Neuronal stem cell (in vitro differentiated cells): ENCODE results near the gene AFG1L.

ENCODE experiments used
- DNase-seq: peaks from one replicate; pipeline ENCODE4 v3.0.0-alpha.2; 2013; ENCODE audit warnings: low spot score
- H2AFZ ChIP-seq: one replicate; pipeline ENCODE4 v1.6.1; 2013; ENCODE audit warnings: mild to moderate bottlenecking, low read length, inconsistent platforms
- H2AK5ac ChIP-seq: 2 replicates; pipeline ENCODE4 v1.6.1; 2013; ENCODE audit warnings: low read depth, mild to moderate bottlenecking, inconsistent platforms, low read length, moderate library complexity, mixed read lengths
- H2BK120ac ChIP-seq: 2 replicates; pipeline ENCODE4 v1.6.1; 2013; ENCODE audit warnings: low read depth, mild to moderate bottlenecking, inconsistent platforms, low read length, moderate library complexity, mixed read lengths
- H2BK12ac ChIP-seq: one replicate; pipeline ENCODE4 v1.6.1; 2013; ENCODE audit warnings: low read length, inconsistent platforms
- H2BK15ac ChIP-seq: 2 replicates; pipeline ENCODE4 v1.6.1; 2013; ENCODE audit warnings: mild to moderate bottlenecking, low read length, inconsistent platforms, mixed read lengths
- H2BK5ac ChIP-seq: one replicate; pipeline ENCODE4 v1.6.1; 2013; ENCODE audit warnings: inconsistent platforms, mild to moderate bottlenecking, low read length, moderate library complexity
- H3K14ac ChIP-seq: one replicate; pipeline ENCODE4 v1.6.1; 2013; ENCODE audit warnings: low read length, inconsistent platforms
- H3K18ac ChIP-seq: 2 replicates; pipeline ENCODE4 v1.6.1; 2013; ENCODE audit warnings: low read length, inconsistent platforms
- H3K23ac ChIP-seq: 2 replicates; pipeline ENCODE4 v1.6.1; 2013; ENCODE audit warnings: low read depth, mild to moderate bottlenecking, mixed read lengths, low read length, inconsistent platforms; ENCODE audit not compliant: poor library complexity
- H3K27ac ChIP-seq: replicated peaks from 3 replicates; pipeline ENCODE4 v1.5.1; 2013; ENCODE audit warnings: low read length, inconsistent platforms
- H3K27me3 ChIP-seq, 3 experiments: 2 replicates each; pipeline ENCODE4 v1.6.1; 2013; ENCODE audit warnings: low read length in 3 of 3, mild to moderate bottlenecking in 2 of 3, inconsistent platforms in 1 of 3, low read depth in 1 of 3, mixed read lengths in 1 of 3, moderate library complexity in 1 of 3; ENCODE audit not compliant: control insufficient read depth in 3 of 3, insufficient read depth in 3 of 3
- H3K36me3 ChIP-seq, 2 donors: replicated peaks in 1 of 2; 2 replicates each; pipeline ENCODE4 v1.6.1; 2013; ENCODE audit warnings: low read length in 2 of 2; ENCODE audit not compliant: control insufficient read depth in 2 of 2, insufficient read depth in 2 of 2
- H3K4ac ChIP-seq: 2 replicates; pipeline ENCODE4 v1.6.1; 2013; ENCODE audit warnings: inconsistent platforms, mild to moderate bottlenecking, low read length, moderate library complexity
- H3K4me1 ChIP-seq, 2 donors: 1 replicate in 1 of 2; 2 replicates in 1 of 2; pipeline ENCODE4 v1.6.1; 2013; ENCODE audit warnings: low read length in 2 of 2, low read depth in 1 of 2; ENCODE audit not compliant: control insufficient read depth in 2 of 2, insufficient read depth in 1 of 2
- H3K4me2 ChIP-seq: one replicate; pipeline ENCODE4 v1.6.1; 2013; ENCODE audit warnings: mild to moderate bottlenecking, low read length, inconsistent platforms; ENCODE audit not compliant: insufficient read depth, poor library complexity, severe bottlenecking
- H3K4me3 ChIP-seq, 2 donors: 2 replicates each; pipeline ENCODE4 v1.5.1; 2013; ENCODE audit warnings: low read length in 2 of 2, mild to moderate bottlenecking in 2 of 2, inconsistent platforms in 1 of 2, moderate library complexity in 1 of 2
- H3K79me1 ChIP-seq: one replicate; pipeline ENCODE4 v1.6.1; 2013; ENCODE audit warnings: low read depth, mild to moderate bottlenecking, inconsistent platforms, low read length, moderate library complexity
- H3K9ac ChIP-seq: one replicate; pipeline ENCODE4 v1.6.1; 2013; ENCODE audit warnings: mild to moderate bottlenecking, low read depth, low read length, inconsistent platforms; ENCODE audit not compliant: poor library complexity
- H3K9me3 ChIP-seq, 2 donors: replicated peaks in 1 of 2; 2 replicates each; pipeline versions ENCODE3 to v1.6.1; 2013; ENCODE audit warnings: low read length in 2 of 2, mild to moderate bottlenecking in 2 of 2, inconsistent platforms in 1 of 2, low read depth in 1 of 2, mixed read lengths in 1 of 2, moderate library complexity in 1 of 2; ENCODE audit not compliant: control insufficient read depth in 2 of 2, insufficient read depth in 1 of 2
- H4K8ac ChIP-seq: one replicate; pipeline ENCODE4 v1.6.1; 2013; ENCODE audit warnings: low read depth, mild to moderate bottlenecking, inconsistent platforms, low read length, moderate library complexity
- H4K91ac ChIP-seq: one replicate; pipeline ENCODE4 v1.6.1; 2013; ENCODE audit warnings: low read length, low read depth, mild to moderate bottlenecking, inconsistent platforms; ENCODE audit not compliant: poor library complexity
- WGBS, 2 donors: extraction: QIAGEN DNeasy Blood & Tissue Kit; methylation state at CpG; one replicate each; pipeline ENCODE4 v1.1.7; 2013; ENCODE audit warnings: missing lambda C conversion rate in 2 of 2, mixed read lengths in 1 of 2; ENCODE audit not compliant: insufficient read length in 2 of 2, insufficient replicate concordance in 1 of 2; ENCODE audit errors: extremely low coverage in 2 of 2; 5-methylcytosine and 5-hydroxymethylcytosine counted together

Gene AFG1L

DNA sequence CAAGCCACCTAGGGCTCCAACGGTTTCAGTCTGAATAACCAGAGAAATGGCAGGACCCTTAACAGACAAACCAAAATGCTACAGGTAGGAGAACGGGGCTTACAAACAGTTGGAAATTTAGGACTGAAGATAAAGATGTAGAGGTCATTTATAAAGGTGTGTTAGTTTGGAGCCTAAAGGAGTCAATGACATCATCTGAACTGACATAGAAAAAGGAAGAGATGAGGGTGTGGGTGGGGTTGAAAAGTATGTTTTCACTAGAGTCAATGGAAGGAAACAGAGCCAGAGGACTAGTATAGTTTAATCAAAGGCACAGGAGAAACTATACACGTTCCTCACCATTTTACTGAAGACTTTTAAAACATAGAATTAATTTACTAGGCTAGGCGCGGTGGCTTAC lies 194.8 kb downstream of the AFG1L start:
- Histone ChIP-seq H2BK120ac (no peak overlapping the region), H3K9ac (no peak overlapping the region), H3K4ac (no peak overlapping the region), H2AK5ac (no peak overlapping the region), H3K4me3 (no peak overlapping the region), H3K27me3 (no peaks in the 10 kb centered on the region), H3K23ac (no peak overlapping the region), H3K18ac (no peak overlapping the region), H3K4me1 (no peaks in the 10 kb centered on the region), H2BK12ac (no peak overlapping the region), H2BK15ac (no peak overlapping the region), H2AFZ (no peak overlapping the region), H3K4me2 (no peak overlapping the region), H3K79me1 (no peaks in the 10 kb centered on the region), H3K14ac (no peak overlapping the region), H3K36me3 (no peaks in the 10 kb centered on the region), H2BK5ac (no peak overlapping the region), H3K9me3 (no peaks in the 10 kb centered on the region), H4K8ac (no peak overlapping the region), H4K91ac (no peak overlapping the region), H3K27ac (no peak overlapping the region)
- no CpG with 5 or more reads among the region's 5 CpGs for WGBS, 2 donors
- no peak for DNase-seq

DNA sequence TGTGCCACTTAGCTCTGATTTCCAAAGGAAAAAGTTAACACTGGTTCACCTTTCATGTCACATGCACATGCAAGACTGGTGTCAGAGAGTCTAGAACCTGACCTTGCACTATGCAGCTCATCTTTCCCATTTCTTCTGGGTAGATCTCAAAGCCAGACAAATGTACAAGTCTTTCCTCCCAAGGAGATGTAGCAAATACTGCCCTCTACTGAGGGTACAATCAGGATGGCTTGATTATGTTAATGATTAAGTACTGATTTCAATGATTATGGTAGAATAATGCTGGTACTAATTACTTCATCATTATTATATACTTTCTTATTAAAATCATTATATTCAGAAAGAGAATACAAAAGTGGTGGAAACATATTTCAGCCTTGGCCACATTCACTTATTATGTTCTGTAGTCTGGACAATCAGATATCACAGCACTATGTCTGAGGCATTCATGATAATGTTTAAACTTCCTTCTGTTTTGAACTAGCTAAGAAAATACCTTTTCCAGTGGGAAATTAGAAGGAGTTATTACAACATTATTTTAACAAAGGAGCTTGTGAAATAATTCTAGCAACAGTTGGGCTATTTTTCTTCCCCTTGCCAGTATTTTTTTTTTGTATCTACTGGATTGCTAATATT lies 197.4 kb downstream of the AFG1L start:
- H3K14ac ChIP-seq, result no peak overlapping the region
- no peak overlapping the region for H3K4me3 ChIP-seq
- no peak overlapping the region for H3K18ac ChIP-seq
- peak; percentile 26 for DNase-seq
- H3K27me3 ChIP-seq, result no peaks in the 10 kb centered on the region
- no peaks in the 10 kb centered on the region for H3K36me3 ChIP-seq
- no peaks in the 10 kb centered on the region for H3K79me1 ChIP-seq
- no peak overlapping the region for H2AK5ac ChIP-seq
- no peak overlapping the region for H3K9ac ChIP-seq
- H3K23ac ChIP-seq, result no peak overlapping the region
- no peak overlapping the region for H4K91ac ChIP-seq
- no peak overlapping the region for H3K27ac ChIP-seq
- H2BK120ac ChIP-seq, result no peak overlapping the region
- no peak overlapping the region for H3K4me2 ChIP-seq
- H3K4ac ChIP-seq, result no peak overlapping the region
- no peaks in the 10 kb centered on the region for H3K4me1 ChIP-seq
- H2BK15ac ChIP-seq, result no peak overlapping the region
- H4K8ac ChIP-seq, result no peak overlapping the region
- no peak overlapping the region for H2BK12ac ChIP-seq
- no peak overlapping the region for H2AFZ ChIP-seq
- H3K9me3 ChIP-seq, result no peaks in the 10 kb centered on the region
- H2BK5ac ChIP-seq, result no peak overlapping the region

DNA sequence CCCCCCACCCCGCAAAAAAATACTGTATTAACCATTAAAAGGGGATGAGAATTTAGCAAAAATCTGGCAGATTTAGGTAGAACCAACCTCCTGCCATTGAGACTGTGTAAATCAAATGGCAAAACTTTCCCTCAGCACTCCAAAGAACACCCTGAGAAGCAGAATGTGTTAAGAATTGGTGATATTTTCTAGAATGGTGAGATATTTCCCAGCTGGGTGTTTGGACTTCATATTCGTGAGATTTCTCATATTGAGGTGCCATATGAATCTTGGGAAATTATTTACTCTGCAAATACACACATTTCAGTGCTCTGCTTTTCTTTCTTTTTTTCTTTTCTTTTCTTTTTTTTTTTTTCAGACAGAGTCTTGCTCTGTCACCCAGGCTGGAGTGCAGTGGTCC lies 199.6 kb downstream of the AFG1L start:
- no CpG with 5 or more reads among the region's 2 CpGs for WGBS, 2 donors
- no peak overlapping the region for H2BK15ac ChIP-seq

DNA sequence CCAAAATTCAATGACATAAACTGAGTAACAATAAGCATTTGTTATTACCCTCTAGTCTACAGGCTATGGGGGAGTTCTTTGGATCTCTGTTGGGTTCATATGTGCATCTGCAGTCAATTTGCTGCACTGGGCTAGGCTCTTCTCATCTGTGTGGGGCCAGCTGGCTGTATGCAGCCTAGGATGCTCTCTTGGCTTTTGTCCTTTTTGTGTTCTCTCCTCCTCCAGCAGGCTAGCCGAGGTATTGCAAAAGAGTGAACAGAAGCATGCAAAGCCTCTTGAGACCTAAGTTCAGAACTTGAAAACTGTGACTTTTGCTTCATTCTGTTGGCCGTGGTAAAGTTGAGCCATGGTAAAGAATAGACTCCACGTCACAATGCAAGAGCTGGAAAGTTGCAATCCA lies 203.0 kb downstream of the AFG1L start:
- Histone ChIP-seq H2BK12ac (no peak overlapping the region), H3K4me2 (no peak overlapping the region), H3K18ac (no peak overlapping the region), H2AFZ (no peak overlapping the region), H3K4ac (no peak overlapping the region), H3K9ac (no peak overlapping the region), H3K27ac (no peak overlapping the region), H2AK5ac (no peak overlapping the region), H3K79me1 (no peaks in the 10 kb centered on the region), H3K9me3 (no peaks in the 10 kb centered on the region), H3K14ac (no peak overlapping the region), H3K4me1 (peaks cover 0 to 2% of the 10 kb centered on the region in 2 donors), H2BK15ac (no peak overlapping the region), H3K23ac (no peak overlapping the region), H3K4me3 (no peak overlapping the region), H3K36me3 (no peaks in the 10 kb centered on the region), H3K27me3 (no peaks in the 10 kb centered on the region), H4K8ac (no peak overlapping the region), H4K91ac (no peak overlapping the region), H2BK5ac (no peak overlapping the region), H2BK120ac (no peak overlapping the region)
- WGBS, 2 donors, result no CpG with 5 or more reads among the region's 3 CpGs
- DNase-seq, result peak; percentile 41

More for the DNA sequence above, 199.6 kb downstream of the AFG1L start:
- H3K18ac ChIP-seq, result no peak overlapping the region
- H3K4me1 ChIP-seq, result peaks cover 0 to 2% of the 10 kb centered on the region in 2 donors
- no peaks in the 10 kb centered on the region for H3K27me3 ChIP-seq
- H3K4ac ChIP-seq, result no peak overlapping the region
- H3K23ac ChIP-seq, result no peak overlapping the region
- no peak overlapping the region for H2AK5ac ChIP-seq
- no peak overlapping the region for H3K9ac ChIP-seq
- no peak overlapping the region for H3K4me3 ChIP-seq
- no peak overlapping the region for H2BK120ac ChIP-seq
- no peak overlapping the region for H2BK5ac ChIP-seq
- H3K4me2 ChIP-seq, result no peak overlapping the region
- no peaks in the 10 kb centered on the region for H3K9me3 ChIP-seq
- H3K27ac ChIP-seq, result no peak overlapping the region
- H4K8ac ChIP-seq, result no peak overlapping the region
- no peaks in the 10 kb centered on the region for H3K79me1 ChIP-seq
- H2AFZ ChIP-seq, result no peak overlapping the region
- H2BK12ac ChIP-seq, result no peak overlapping the region
- H4K91ac ChIP-seq, result no peak overlapping the region
- H3K36me3 ChIP-seq, result no peaks in the 10 kb centered on the region
- H3K14ac ChIP-seq, result no peak overlapping the region
- no peak for DNase-seq
